ENCODE measurements around the gene CXCL16.

GRCh38 chr17:4766201-4766600, 26.5 kb upstream of the CXCL16 start:
- no peak for TF ChIP-seq MAX (IDR thresholded peaks at IDR 0.05)
- TF ChIP-seq YY1 (IDR thresholded peaks at IDR 0.05; ENCODE audit: low read depth), result no peak
- TF ChIP-seq FOXM1 (IDR thresholded peaks at IDR 0.05; ENCODE audit: borderline replicate concordance, low read depth), result no peak
- TF ChIP-seq RAD21 (IDR thresholded peaks at IDR 0.05; ENCODE audit: low read depth), result no peak
- TF ChIP-seq EP300 (IDR thresholded peaks at IDR 0.05; ENCODE audit: borderline replicate concordance), result no peak
- no peak for TF ChIP-seq TCF12 (IDR thresholded peaks at IDR 0.05; ENCODE audit: low read depth)
- TF ChIP-seq CEBPB (IDR thresholded peaks at IDR 0.05), result no peak
- no peak for TF ChIP-seq CREB1 (IDR thresholded peaks at IDR 0.05; ENCODE audit: low read depth)
- TF ChIP-seq NFIC (IDR thresholded peaks at IDR 0.05), result no peak
- no peak for TF ChIP-seq TAF1 (IDR thresholded peaks at IDR 0.05; ENCODE audit: low read depth)
- TF ChIP-seq EGR1 (IDR thresholded peaks at IDR 0.05), result no peak
- TF ChIP-seq ZBTB7A (IDR thresholded peaks at IDR 0.05; ENCODE audit: low read depth), result no peak
- no peak for TF ChIP-seq REST (IDR thresholded peaks at IDR 0.05; ENCODE audit: low read depth)
- TF ChIP-seq USF1 (IDR thresholded peaks at IDR 0.05), result no peak
